ENCODE measurements around the gene ABLIM1. TPM values are rescaled to one million over a fixed set of nuclear protein-coding genes. Genes with fewer than 3 reads are reported as not detected.

The ABLIM1 gene
- total and polyA plus RNA-seq, 2 of the 13 experiments (the other 11 are each of a cell fraction or from before 2014, with no cell fraction given) = 59.4 to 92.7 TPM

- ChIA-PET CTCF (ENCODE audit: low intra/inter-chr PET ratio, low total read pairs) (no interaction called here), POLR2A (no interaction called here)
- no peak for ATAC-seq
- FAIRE-seq = no peak
- Histone ChIP-seq H4K20me1 (ENCODE audit: insufficient read depth, low read length) (peaks cover under 1% of the 10 kb centered on the region; the same call in 1 of the 2 replicates), H3K9ac (ENCODE audit: insufficient read depth, low read depth, low read length) (no peak overlapping the region), H3K4me2 (ENCODE audit: low read depth, low read length) (no peak overlapping the region), H3K27ac (ENCODE audit: extremely low read length, insufficient read depth, low read length) (no peak overlapping the region), H3K27me3 (ENCODE audit: control insufficient read depth in 1 of 2, insufficient read depth in 2 of 2, low read length in 2 of 2) (no peaks in the 10 kb centered on the region), H3K4me1 (ENCODE audit: insufficient read depth, low read length) (peaks cover 46% of the 10 kb centered on the region), H3K79me2 (ENCODE audit: insufficient read depth, low read length) (peaks cover 91% of the 10 kb centered on the region), H2AFZ (ENCODE audit: low read length) (no peak overlapping the region), H3K36me3 (replicated peaks in 1 of 2; ENCODE audit: control insufficient read depth in 1 of 2, insufficient read depth in 2 of 2, low read length in 2 of 2) (peaks cover 0 to 6% of the 10 kb centered on the region in 2 experiments; a peak in 1 of 5 replicates), H3K4me3 (replicated peaks in 1 of 3; ENCODE audit: insufficient read depth in 1 of 3, low read depth in 2 of 3, low read length in 3 of 3) (no peak overlapping the region), H3K9me3 (ENCODE audit: low read length) (no peaks in the 10 kb centered on the region)
- WGBS (ENCODE audit: low lambda C conversion rate) = 100% methylated on average over 1 of the region's 1 CpG
- intact Hi-C loops (cut with micrococcal nuclease; ENCODE audit: unreplicated experiment) (no loop called here), in situ Hi-C loops (cut with HindIII; ENCODE audit: extremely low pct_ligation_motif_present, low pct_unique_long_range_greater_than_20kb) (no loop called here)
- DNase-seq (ENCODE audit: low spot score) = no peak
- TF ChIP-seq DDIT3 (CRISPR knock-in tag; IDR thresholded peaks at IDR 0.05) = no peak
- no peak for TF ChIP-seq ZNF816 (CRISPR knock-in tag; IDR thresholded peaks at IDR 0.05; ENCODE audit: borderline replicate concordance)
- no peak for TF ChIP-seq KLF16 (CRISPR knock-in tag; IDR thresholded peaks at IDR 0.05)
- no peak for TF ChIP-seq DR1 (CRISPR knock-in tag; IDR thresholded peaks at IDR 0.05)
- TF ChIP-seq TERF1 (CRISPR knock-in tag; IDR thresholded peaks at IDR 0.05) = no peak
- TF ChIP-seq ZNF484 (CRISPR knock-in tag; IDR thresholded peaks at IDR 0.05; ENCODE audit: borderline replicate concordance, low read depth) = no peak
- TF ChIP-seq NCOR1 (IDR thresholded peaks at IDR 0.05; ENCODE audit: borderline replicate concordance, low read length) = no peak
- TF ChIP-seq ZNF644 (CRISPR knock-in tag; IDR thresholded peaks at IDR 0.05; ENCODE audit: low read depth) = no peak
- TF ChIP-seq KAT7 (CRISPR knock-in tag; IDR thresholded peaks at IDR 0.05; ENCODE audit: borderline replicate concordance) = no peak
- no peak for TF ChIP-seq THAP9 (CRISPR knock-in tag; IDR thresholded peaks at IDR 0.05; ENCODE audit: borderline replicate concordance)
- no peak for TF ChIP-seq ZNF720 (CRISPR knock-in tag; IDR thresholded peaks at IDR 0.05)
- TF ChIP-seq SNAI1 (CRISPR knock-in tag; IDR thresholded peaks at IDR 0.05; ENCODE audit: borderline replicate concordance) = no peak
- no peak for TF ChIP-seq CHD2 (IDR thresholded peaks at IDR 0.05; ENCODE audit: low read depth, low read length)
- TF ChIP-seq IKZF1 (IDR thresholded peaks at IDR 0.05) = no peak
- TF ChIP-seq ZFAT (CRISPR knock-in tag; conservative IDR thresholded peaks at IDR 0.05) = no peak
- no peak for TF ChIP-seq ZNF691 (CRISPR knock-in tag; IDR thresholded peaks at IDR 0.05; ENCODE audit: borderline replicate concordance, low read depth)
- BruUV-seq (replicated peaks) = no TSS peak
Measured at GRCh38 chr10:114502074-114502473, 156.0 kb downstream of the ABLIM1 start.

Measured in HepG2 (cell line).